GM18499 (cell line): ENCODE results near the gene CPA4.
"Not testable (repeated sequence)": the region's sequence is repeated elsewhere in the genome, so short reads cannot be mapped to it uniquely, and the experiment has no call there.

Experiments used
- ATAC-seq: cut with Tn5 transposase; IDR thresholded peaks from one replicate; pipeline ENCODE4 v1.9.1; 2021; ENCODE audit warnings: moderate number of reproducible peaks; ENCODE audit not compliant: insufficient read depth, unreplicated experiment

Gene CPA4

GRCh38 chr7:130292682-130293257, at the start of gene CPA4:
Gene CPA4 (plus strand): TSS chr7:130293161. CDS start chr7:130293181, 20 bp downstream.
- no peak for ATAC-seq

- ATAC-seq, result not testable (repeated sequence)
Observed at GRCh38 chr7:130243486-130243885, 49.5 kb upstream of the CPA4 start.

- not testable (repeated sequence) for ATAC-seq
Observed at GRCh38 chr7:130246491-130246890, 46.5 kb upstream of the CPA4 start.

- not testable (repeated sequence) for ATAC-seq
Observed at GRCh38 chr7:130248842-130249241, 44.1 kb upstream of the CPA4 start.

- not testable (repeated sequence) for ATAC-seq
Observed at GRCh38 chr7:130249626-130250025, 43.3 kb upstream of the CPA4 start.

GRCh38 chr7:130254555-130254954, 38.4 kb upstream of the CPA4 start:
- no peak for ATAC-seq

- ATAC-seq, result no peak
Observed at GRCh38 chr7:130256704-130257103, 36.3 kb upstream of the CPA4 start.

- ATAC-seq, result no peak
Observed at GRCh38 chr7:130258494-130259078, 34.4 kb upstream of the CPA4 start.

- ATAC-seq, result no peak
Observed at GRCh38 chr7:130262448-130262847, 30.5 kb upstream of the CPA4 start.

GRCh38 chr7:130263130-130263529, 29.8 kb upstream of the CPA4 start:
- no peak for ATAC-seq

GRCh38 chr7:130266258-130266960, 26.6 kb upstream of the CPA4 start, which contains the start of gene CPA2:
Gene CPA2 (plus strand): TSS chr7:130266863. CDS start chr7:130266882, 19 bp downstream.
- ATAC-seq, result no peak

GRCh38 chr7:130266961-130267321, 26.0 kb upstream of the CPA4 start:
- ATAC-seq, result no peak

- no peak for ATAC-seq
Observed at GRCh38 chr7:130268463-130269317, 24.3 kb upstream of the CPA4 start.

GRCh38 chr7:130269318-130269694, 23.7 kb upstream of the CPA4 start:
- no peak for ATAC-seq

GRCh38 chr7:130270947-130271800, 21.8 kb upstream of the CPA4 start:
- ATAC-seq, result no peak

GRCh38 chr7:130272381-130273080, 20.4 kb upstream of the CPA4 start:
- ATAC-seq, result no peak

GRCh38 chr7:130273081-130273932, 19.7 kb upstream of the CPA4 start:
- no peak for ATAC-seq

- ATAC-seq, result no peak
Observed at GRCh38 chr7:130273933-130274255, 19.1 kb upstream of the CPA4 start.

GRCh38 chr7:130274296-130274695, 18.7 kb upstream of the CPA4 start:
- ATAC-seq, result no peak
